ENCODE results near the gene SLC30A2. TPM values are rescaled to one million over a fixed set of nuclear protein-coding genes. Genes with fewer than 3 reads are reported as not detected.

The SLC30A2 gene
- total and polyA plus RNA-seq, 9 of the 15 experiments (the other 6 are each of a cell fraction or from before 2014, with no cell fraction given) = 0.01 to 0.18 (median 0.06) TPM; not detected in 3

DNA sequence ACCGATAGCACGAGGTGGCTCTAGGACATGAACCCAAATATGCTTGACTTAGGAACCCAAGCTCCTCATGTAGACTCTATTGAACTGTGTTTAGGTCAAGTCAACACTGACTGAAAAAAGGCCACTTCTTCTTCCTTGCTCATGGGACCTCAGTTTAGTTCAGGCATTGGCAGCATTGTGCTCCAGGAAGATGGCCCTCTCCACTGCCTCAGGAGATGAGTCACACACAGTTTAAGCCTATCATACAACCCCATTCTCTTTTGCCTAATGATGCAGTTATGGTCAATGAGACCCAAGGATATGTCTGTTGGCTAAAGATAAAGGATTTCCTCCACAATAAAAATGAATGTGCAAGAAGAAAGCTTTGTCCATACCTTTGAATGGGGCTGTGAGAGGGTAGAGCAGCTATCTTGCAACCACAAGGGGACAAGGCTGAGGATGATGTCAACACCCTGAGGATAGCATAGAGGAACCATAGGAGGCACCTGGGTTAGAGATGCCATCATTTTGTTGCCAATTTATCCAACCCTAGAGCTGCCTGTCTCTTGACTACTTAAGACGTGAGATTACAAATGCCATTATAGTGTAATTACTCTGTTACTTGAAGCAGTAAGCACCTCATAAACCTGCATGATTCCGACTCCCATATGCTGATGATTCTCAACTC lies 24.5 kb upstream of the SLC30A2 start (continued):
- TF ChIP-seq, protein P1, sequence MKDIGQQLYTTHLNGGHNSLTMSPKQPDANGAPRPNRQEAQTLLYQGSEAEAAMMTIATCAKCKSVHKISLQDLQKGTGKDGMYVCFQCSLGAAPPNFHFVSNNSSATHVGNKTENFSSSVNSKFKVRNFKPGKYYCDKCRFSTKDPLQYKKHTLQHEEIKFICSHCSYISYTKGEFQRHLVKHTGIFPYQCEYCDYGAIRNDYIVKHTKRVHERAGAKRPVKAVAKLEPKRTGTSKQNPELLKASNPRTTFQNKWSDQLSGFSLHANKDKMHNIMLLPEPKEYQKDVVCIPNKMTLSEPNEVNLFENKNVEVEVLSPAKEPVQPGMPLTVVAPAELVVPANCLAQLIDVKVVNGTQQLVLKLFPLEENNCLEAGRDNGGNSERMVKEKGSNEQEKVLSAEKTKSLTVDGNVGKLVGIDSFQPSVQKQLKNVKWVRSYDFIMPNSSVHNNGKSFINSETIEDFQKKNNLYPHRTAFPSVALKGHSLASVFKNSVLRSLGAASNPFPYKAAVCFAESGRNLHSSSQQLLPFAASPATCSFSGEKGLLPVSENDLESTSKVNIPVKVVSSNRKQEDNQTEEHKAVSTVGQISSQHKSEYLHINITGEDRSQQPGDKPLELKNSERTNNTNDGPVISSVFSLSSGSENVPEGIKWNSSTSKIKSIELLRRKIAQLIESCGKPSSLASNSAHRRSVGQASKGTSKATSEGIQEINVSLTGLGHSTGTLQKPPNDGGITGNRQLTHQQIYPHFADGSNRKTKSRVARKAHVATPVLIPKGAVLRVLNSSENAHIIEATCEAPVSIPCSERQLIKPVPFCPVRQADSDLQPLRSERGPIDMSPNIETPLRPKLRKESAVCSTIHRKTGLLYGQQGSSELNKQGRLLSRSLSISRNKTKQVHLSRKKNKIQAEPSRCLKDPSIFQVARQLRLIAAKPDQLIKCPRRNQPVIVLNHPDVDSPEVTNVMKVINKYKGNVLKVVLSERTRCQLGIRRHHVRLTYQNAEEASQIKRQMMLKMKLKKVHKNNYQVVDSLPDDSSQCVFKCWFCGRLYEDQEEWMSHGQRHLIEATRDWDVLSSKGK (CRISPR knock-in tag; IDR thresholded peaks at IDR 0.05) = no peak
- TF ChIP-seq ZBTB7A (IDR thresholded peaks at IDR 0.05; ENCODE audit: borderline replicate concordance, control insufficient read depth, low read depth, low read length) (no peak), ZNF280A (IDR thresholded peaks at IDR 0.05; ENCODE audit: low read depth, partially characterized antibody) (no peak), NR1H2 (CRISPR knock-in tag; IDR thresholded peaks at IDR 0.05) (0 out of 2 replicates have a peak, but pooled peaks have one; percentile 87), FOSL1 (tag; conservative IDR thresholded peaks at IDR 0.05) (peak; percentile 99), CEBPG (CRISPR knock-in tag; IDR thresholded peaks at IDR 0.05) (peak; percentile 73; the same call in 1 of the 2 replicates), CEBPG (tag; conservative IDR thresholded peaks at IDR 0.05 in 1 of 2, IDR thresholded peaks at IDR 0.05 in 1 of 2) (peak; percentile 35 to 95; a peak in 2 of 4 replicates), HDAC8 (tag; IDR thresholded peaks at IDR 0.05) (no peak; the same call in 1 of the 2 replicates), ZNF217 (CRISPR knock-in tag; IDR thresholded peaks at IDR 0.05) (no peak), ZNF347 (CRISPR knock-in tag; IDR thresholded peaks at IDR 0.05; ENCODE audit: low read depth) (no peak), GTF2A2 (tag; IDR thresholded peaks at IDR 0.05) (no peak), ARID1B (IDR thresholded peaks at IDR 0.05) (peak; percentile 100), POLR2AphosphoS2 (IDR thresholded peaks at IDR 0.05; ENCODE audit: low read length) (no peak), JUND (IDR thresholded peaks at IDR 0.05; ENCODE audit: borderline replicate concordance, low read depth, low read length) (peak; percentile 99), JUND (tag; IDR thresholded peaks at IDR 0.05; ENCODE audit: borderline replicate concordance, low read depth, low read length) (peak; percentile 100), MEIS2 (IDR thresholded peaks at IDR 0.05; ENCODE audit: partially characterized antibody) (peak; percentile 79), HNRNPK (IDR thresholded peaks at IDR 0.05; ENCODE audit: low read depth, low read length, poor library complexity, severe bottlenecking) (no peak), GATAD2B (IDR thresholded peaks at IDR 0.05; ENCODE audit: borderline replicate concordance) (peak; percentile 57; the same call in 1 of the 2 replicates), RBFOX2 (IDR thresholded peaks at IDR 0.05; ENCODE audit: low read depth, low read length) (peak; percentile 60), MAFF (IDR thresholded peaks at IDR 0.05; ENCODE audit: low read length) (peak; percentile 36; the same call in 1 of the 2 replicates)
- TF ChIP-seq, protein P2, sequence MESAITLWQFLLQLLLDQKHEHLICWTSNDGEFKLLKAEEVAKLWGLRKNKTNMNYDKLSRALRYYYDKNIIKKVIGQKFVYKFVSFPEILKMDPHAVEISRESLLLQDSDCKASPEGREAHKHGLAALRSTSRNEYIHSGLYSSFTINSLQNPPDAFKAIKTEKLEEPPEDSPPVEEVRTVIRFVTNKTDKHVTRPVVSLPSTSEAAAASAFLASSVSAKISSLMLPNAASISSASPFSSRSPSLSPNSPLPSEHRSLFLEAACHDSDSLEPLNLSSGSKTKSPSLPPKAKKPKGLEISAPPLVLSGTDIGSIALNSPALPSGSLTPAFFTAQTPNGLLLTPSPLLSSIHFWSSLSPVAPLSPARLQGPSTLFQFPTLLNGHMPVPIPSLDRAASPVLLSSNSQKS (CRISPR knock-in tag; IDR thresholded peaks at IDR 0.05) = no peak
